H7 (cell line): Measurements from ENCODE around the gene REX1BD. TPM values are rescaled to one million over a fixed set of nuclear protein-coding genes. Genes with fewer than 3 reads are reported as not detected.
"Not testable (repeated sequence)": the region's sequence is repeated elsewhere in the genome, so short reads cannot be mapped to it uniquely, and the experiment has no call there.

ENCODE experiments used
- DNase-seq: peaks from one replicate; pipeline ENCODE4 v3.0.0; 2012
- H3K27me3 ChIP-seq: 2 replicates; pipeline ENCODE4 v1.6.0; 2011; ENCODE audit warnings: mild to moderate bottlenecking, low read length; ENCODE audit not compliant: control insufficient read depth, insufficient read depth
- H3K36me3 ChIP-seq: replicated peaks from 2 replicates; pipeline ENCODE4 v1.5.1; 2011; ENCODE audit warnings: low read length; ENCODE audit not compliant: control insufficient read depth, insufficient read depth
- H3K4me3 ChIP-seq: 2 replicates; pipeline ENCODE4 v1.5.1; 2011; ENCODE audit warnings: low read depth, mild to moderate bottlenecking, control low read depth, low read length, moderate library complexity; ENCODE audit not compliant: insufficient read depth
- total RNA-seq: library from RNA; depleted of rRNA; stranded (reverse); fragments of >200 nt; shearing (Covaris generic); gene quantifications from 2 replicates; pipeline ENCODE4 v1.2.3, GENCODE V29; 2014

The REX1BD gene
- total RNA-seq, 1 experiment from 2014 or later = 117 TPM

DNA sequence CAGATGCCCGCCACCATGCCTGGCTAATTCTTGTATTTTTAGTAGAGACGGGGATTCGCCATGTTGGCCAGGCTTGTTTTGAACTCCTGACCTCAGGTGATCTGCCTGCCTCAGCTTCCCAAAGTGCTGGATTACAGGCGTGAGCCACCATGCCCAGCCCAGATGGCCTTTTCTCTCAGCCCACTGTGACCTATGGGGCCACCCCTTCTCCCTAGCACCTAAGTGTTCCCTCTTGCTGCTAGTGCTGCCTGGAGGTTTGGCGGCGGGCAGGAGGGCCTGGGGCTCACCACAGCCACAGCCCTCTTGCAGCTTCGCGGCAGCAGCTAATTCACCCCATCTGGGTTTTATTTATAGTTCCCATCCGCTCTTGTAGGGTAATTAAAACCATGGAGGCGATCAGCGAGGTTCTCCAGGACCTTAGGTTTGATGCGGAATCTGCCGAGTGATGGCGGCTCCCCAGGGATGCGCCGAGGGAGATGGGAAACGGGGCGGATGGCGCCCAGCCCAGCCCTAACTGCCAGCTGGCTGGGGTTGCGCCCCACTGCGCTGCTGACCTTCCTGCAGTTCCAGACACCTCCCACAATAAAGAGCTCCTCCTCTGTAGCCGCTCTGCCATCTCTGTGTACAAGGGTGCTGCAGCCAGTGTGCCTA is 3.3 kb downstream of the REX1BD start:
- Histone ChIP-seq H3K4me3 (no peak overlapping the region), H3K36me3 (peaks cover 2% of the 10 kb centered on the region; the same call in 1 of the 2 replicates), H3K27me3 (no peaks in the 10 kb centered on the region)
- no peak for DNase-seq

DNA sequence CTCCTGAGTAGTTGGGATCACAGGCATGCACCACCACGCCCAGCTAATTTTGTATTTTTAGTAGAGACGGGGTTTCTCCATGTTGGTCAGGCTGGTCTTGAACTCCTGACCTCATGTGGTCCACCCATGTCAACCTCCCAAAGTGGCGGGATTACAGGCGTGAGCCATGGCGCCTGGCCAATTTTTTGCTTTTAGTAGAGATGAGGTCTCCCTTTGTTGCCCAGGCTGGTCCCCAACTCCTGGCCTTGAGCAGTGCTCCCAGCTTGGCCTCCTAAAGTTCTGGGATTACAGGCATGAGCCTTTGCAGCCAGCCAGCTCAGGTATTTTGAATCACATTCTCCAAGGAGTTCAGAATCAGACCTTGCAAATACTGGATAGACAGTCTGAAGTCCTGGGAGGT is 4.1 kb downstream of the REX1BD start:
- not testable (repeated sequence) for H3K36me3 ChIP-seq, H3K4me3 ChIP-seq, H3K27me3 ChIP-seq, DNase-seq

DNA sequence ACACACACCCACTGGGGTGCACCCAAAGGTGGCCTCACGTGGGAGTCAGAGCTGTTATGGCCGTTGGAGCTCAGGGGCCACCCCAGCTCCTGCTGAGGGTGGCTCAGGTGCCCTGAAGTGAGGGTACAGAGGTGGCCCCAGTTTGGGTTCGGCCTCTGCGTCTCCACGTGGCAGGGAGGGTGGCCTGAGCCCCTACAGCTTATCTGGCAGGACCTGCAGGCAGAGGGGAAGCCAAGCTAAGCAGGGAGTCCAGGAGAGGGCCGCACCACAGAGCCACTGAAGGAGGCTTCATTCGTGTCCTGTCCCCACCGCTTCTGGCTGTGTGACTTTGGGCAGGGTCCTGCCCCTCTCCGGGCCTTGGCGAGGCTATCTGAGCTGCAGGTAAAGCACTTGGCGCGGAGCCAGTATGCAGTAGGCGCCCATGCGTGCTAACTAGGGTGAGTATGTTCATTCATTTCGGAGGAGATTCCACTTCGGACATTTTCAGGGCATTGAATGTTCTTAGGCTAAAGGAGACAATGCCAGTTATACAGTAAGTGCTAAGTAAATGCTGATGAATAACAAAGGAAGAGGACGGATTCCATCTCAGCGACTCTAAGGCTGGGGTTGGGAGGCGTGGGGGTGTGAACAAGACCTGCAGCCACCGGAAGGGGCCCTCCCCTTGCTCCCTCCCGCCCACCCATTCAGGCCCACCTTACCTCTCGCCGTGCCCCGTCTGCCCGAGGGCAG is 4.9 kb downstream of the REX1BD start:
- Histone ChIP-seq H3K4me3 (peak overlapping the region; percentile 47), H3K36me3 (peaks cover 2% of the 10 kb centered on the region; the same call in 1 of the 2 replicates), H3K27me3 (0 out of 2 replicates have a peak, but pooled peaks cover under 1% of the 10 kb centered on the region)
- peak; percentile 88 for DNase-seq

DNA sequence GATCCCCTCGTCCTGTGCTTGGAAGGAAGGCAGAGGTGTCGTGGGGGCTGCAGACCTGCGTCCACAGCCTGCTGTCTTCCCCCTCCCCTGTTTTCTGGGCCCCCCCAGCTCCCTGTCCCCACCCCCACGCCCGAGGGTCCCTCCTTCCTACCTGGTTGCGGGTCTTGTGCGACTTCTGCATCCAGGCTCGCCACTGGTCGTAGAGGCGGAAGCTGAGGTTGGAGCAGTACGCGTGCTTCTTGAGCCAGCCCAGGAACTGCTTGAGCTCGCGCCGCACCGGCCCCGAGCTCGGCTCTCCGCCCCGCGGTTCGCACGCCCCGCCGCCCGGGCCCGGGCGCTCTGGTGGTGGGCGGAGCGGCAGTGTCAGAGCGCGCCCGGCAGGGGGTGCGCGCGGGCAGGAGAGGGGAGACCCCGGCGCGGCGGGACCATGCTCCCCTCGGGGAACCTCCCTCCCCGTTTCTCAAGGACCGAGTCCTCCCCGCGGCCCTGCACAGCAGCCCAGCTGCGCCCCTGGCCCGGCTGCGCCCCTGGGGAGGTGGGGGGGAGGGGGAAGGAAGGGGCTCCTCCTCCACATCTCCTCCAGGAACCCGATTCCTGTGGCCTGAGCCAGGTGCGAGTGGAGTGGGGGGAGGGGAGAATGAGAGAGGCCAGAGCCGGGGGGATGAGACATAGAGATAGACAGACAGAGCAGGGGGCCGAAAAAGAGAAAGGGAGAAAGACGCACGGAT is 5.7 kb downstream of the REX1BD start:
- Histone ChIP-seq H3K36me3 (peaks cover 2% of the 10 kb centered on the region; the same call in 1 of the 2 replicates), H3K4me3 (peak overlapping the region; percentile 47), H3K27me3 (0 out of 2 replicates have a peak, but pooled peaks cover 1% of the 10 kb centered on the region)
- DNase-seq = peak; percentile 98

DNA sequence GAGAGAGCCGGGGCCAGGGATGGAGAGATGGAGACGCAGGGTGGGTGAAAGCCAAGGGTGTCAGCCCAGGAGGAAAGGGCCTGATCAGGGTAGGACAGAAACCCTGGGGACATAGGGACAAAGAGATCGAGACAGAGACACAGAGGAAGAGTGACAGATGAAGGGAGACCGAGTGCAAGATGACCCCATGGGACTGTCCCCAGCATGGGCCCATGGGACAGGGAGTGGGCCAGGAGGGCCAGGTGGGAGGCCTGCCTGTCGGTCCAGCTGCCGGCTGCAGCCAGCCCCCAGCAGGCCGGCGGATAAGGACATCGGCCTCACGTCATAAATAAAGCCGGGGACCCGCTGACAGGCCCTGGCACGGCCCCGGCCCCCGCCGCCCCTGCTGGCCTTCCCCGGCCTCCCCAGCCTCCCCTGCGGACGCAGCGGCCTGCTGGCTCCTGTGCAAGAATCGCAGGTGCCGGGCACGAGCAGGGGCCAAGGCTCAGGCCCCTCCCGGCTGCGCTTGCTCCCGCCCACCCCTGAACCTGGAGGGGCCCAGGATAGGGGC is 6.3 kb downstream of the REX1BD start:
- Histone ChIP-seq H3K36me3 (peaks cover 2% of the 10 kb centered on the region; the same call in 1 of the 2 replicates), H3K4me3 (peak overlapping the region; percentile 47)

DNA sequence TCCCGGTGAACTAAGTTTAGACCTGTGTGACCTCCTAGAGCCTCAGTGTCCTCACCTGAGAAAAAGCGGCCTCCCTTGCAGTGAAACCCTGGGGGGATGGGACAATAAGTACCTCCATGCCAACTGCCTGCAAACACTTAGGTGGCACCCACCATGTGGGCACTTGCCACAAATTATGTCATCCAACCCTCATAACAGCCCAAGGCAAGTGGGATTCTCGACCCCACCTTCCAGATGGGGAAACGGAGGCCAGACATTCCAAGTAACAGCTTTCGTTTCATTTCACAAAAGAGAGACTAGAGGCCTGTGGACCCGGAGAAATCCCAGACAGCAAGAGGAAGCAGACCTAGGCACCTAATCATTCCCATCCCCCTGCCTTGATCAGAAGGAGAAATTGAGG is 6.9 kb downstream of the REX1BD start:
- Histone ChIP-seq H3K36me3 (peaks cover 2% of the 10 kb centered on the region; the same call in 1 of the 2 replicates), H3K27me3 (0 out of 2 replicates have a peak, but pooled peaks cover 1% of the 10 kb centered on the region), H3K4me3 (no peak overlapping the region)
- peak; percentile 38 for DNase-seq

More for the DNA sequence above, 6.3 kb downstream of the REX1BD start:
- peak; percentile 87 for DNase-seq
- 0 out of 2 replicates have a peak, but pooled peaks cover 1% of the 10 kb centered on the region for H3K27me3 ChIP-seq

DNA sequence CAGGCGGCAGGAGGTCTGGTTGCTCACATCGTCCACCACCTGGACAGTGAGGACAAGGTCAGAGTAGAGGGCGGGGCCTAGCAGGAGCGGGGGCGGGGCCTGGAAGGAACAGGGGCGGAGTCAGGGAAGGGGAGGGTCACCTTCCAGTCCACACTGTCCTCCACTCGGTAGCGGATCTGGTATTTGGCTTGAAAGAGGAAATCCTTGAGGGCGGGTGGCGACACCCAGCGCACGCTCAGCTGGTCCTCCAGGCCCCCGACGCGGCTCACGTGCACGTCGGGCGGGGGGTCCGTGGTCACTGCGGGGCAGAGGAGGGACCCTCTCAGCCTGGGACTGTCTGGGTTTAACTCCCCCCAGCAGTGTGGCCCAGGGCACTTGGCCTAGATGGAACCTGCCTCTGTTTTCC is 8.2 kb downstream of the REX1BD start:
- Histone ChIP-seq H3K36me3 (no peaks in the 10 kb centered on the region), H3K27me3 (peaks cover 2% of the 10 kb centered on the region; the same call in 1 of the 2 replicates), H3K4me3 (no peak overlapping the region; the same call in 1 of the 2 replicates)
- DNase-seq = peak; percentile 96

DNA sequence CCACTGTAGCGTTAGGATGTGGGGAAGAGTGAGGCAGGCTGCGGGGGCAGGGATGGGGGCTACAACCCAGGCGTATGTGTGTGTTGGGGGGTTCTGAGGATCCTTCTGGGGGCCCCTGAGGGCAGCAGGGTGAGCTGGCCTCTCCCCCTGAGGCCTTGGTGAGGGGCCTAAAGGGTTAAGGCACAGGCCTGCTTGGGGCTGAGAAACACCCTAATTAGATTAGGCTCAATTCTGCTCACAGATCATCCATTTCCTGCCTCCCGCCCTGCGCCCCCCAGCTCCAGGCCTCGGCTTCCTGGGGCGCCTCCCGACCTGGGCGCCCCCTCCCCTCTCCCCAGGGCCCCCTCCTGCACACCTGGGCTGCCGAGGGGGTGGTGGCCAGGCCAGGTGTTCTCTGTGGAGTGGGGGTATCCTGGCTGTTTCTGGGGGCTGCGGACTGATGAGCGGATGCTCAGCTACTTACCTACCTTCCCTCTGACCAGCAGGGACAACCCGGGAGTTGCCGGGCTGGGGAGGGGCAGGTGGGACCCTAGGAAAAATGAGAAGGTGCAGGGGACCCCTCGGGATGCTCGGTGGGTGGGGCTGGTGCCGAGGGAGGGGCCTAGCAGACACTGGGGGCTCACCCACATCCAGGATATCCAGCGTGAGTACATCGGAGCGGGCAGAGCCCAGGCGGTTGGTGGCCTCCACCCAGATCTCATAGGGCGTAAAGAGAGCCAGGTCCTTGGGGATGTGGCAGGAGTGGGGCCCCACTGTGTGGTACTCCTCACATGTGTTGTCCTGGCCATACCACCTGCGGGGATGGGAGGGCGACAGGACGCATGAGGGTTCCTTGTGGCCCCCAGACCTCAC is 9.4 kb downstream of the REX1BD start:
- Histone ChIP-seq H3K4me3 (no peak overlapping the region), H3K27me3 (peaks cover 9% of the 10 kb centered on the region), H3K36me3 (no peaks in the 10 kb centered on the region)
- DNase-seq = peak; percentile 71

DNA sequence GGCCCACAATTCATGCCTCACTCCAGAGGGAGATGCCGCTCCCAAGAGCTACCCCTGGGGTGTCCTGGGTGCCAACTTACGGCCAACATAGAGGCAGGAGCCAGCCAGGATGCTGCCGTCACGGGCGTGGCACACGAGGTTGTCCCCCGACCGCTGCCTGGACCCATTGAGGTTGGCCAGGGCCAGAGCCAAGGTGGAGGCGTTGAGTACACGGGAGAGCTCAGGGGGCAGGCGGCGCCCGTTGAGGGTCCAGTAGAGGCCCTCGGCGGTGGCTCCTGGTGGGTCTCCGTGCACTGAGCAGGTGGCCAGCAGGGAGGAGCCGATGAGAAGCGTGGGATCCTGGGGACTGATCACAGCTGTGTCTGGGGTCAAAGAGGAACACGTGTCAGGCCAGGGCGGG is 10.9 kb downstream of the REX1BD start:
- peaks cover 23% of the 10 kb centered on the region for H3K27me3 ChIP-seq
- DNase-seq = peak; percentile 51
- no peaks in the 10 kb centered on the region for H3K36me3 ChIP-seq
- no peak overlapping the region for H3K4me3 ChIP-seq

DNA sequence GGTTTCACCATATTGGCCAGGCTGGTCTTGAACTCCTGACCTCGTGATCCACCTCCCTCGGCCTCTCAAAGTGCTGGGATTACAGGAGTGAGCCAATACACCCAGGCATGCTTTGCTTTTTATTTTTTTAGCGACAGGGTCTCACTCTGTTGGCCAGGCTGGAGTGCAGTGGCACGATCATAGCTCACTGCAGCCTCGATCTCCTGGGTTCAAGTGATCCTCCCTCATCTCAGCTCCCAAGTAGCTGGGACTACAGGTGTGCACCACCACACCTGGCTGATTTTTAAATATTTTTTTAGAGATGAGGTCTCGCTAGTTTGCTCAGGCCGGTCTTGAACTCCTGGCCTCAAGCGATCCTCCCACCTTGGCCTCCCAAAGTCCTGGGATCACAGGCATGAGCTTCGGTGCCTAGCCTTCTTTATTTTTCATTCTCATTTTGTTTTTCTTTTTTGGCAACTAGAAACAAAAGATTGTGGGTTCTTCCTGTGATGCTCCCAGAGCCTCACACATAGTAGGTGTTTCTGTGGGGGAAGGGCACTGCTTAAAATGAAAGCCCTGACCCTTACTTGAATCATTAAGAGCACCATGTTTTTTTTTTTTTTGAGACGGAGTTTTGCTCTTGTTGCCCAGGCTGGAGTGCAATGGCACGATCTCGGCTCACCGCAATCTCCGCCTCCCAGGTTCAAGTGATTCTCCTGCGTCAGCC is 12.2 kb downstream of the REX1BD start:
- H3K36me3 ChIP-seq, H3K4me3 ChIP-seq, DNase-seq: not testable (repeated sequence)
- peaks cover 36% of the 10 kb centered on the region for H3K27me3 ChIP-seq

DNA sequence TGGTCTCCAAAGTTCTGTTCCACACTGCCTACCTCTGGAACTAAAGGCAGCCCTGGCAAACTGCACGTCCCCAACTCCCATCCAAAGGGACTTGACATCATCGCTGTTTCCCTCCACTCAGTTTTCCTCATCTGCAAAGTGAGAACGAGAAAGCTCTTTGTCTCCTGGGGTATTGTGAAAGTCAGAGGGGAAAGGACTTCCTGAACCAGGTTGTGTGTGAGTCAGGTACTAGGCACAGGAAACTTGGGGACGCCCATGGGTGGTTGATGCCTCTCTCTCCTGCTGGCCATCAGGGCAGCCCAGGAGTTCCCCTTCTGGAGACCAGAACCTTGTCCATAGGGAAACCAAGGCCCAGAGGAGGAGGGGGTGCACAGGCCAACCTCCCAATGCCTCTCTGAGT is 13.3 kb downstream of the REX1BD start:
- no peak overlapping the region for H3K4me3 ChIP-seq
- DNase-seq = peak; percentile 11
- no peaks in the 10 kb centered on the region for H3K36me3 ChIP-seq
- H3K27me3 ChIP-seq = peaks cover 43% of the 10 kb centered on the region

DNA sequence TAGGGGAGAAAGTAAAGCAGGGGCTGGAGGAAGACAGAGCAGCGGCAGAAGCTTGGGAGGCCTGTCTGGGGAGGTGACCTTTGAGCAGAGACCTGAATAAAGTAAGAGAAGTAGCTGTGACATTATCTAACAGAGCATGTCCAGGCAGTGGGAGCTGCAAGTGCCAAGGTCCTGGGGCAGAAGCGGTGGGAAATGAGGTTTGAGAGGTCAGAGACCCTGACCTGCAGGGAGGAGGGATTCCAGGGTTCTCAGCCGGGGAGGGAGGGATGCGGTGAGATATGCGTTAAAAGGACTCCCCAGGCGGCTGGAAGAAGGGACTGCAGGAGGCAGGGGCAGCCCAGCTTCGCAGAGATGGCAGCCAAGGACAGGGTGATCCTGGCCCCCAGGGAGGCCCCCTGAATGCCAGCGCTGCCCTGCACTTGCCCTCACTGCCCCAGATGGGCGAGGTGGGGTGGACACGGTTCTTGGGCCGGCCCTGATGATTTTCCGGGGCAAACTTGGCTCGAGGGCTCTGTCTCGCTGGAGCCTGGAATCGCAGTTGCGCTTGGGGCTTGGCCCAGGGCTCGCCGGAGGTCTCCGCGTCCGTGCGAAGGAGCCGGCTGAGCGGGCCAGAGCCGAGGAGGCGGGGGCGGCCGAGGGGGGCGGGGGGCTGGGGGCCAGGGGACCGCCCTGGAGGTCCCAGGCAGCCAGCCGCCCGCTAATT is 14.8 kb downstream of the REX1BD start:
- peak; percentile 91 for DNase-seq
- peaks cover 58% of the 10 kb centered on the region for H3K27me3 ChIP-seq
- peak overlapping the region; percentile 29; the same call in 1 of the 2 replicates for H3K4me3 ChIP-seq
- H3K36me3 ChIP-seq = no peaks in the 10 kb centered on the region
